HG02943 (cell line): ENCODE measurements around the gene KRT20.
"Not testable (repeated sequence)": the region's sequence is repeated elsewhere in the genome, so short reads cannot be mapped to it uniquely, and the experiment has no call there.

Source experiments
- ATAC-seq: cut with Tn5 transposase; IDR thresholded peaks from one replicate; pipeline ENCODE4 v1.9.1; 2021; ENCODE audit warnings: mild to moderate bottlenecking, low read depth, moderate library complexity; ENCODE audit not compliant: unreplicated experiment

Gene KRT20, protein sequence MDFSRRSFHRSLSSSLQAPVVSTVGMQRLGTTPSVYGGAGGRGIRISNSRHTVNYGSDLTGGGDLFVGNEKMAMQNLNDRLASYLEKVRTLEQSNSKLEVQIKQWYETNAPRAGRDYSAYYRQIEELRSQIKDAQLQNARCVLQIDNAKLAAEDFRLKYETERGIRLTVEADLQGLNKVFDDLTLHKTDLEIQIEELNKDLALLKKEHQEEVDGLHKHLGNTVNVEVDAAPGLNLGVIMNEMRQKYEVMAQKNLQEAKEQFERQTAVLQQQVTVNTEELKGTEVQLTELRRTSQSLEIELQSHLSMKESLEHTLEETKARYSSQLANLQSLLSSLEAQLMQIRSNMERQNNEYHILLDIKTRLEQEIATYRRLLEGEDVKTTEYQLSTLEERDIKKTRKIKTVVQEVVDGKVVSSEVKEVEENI

DNA sequence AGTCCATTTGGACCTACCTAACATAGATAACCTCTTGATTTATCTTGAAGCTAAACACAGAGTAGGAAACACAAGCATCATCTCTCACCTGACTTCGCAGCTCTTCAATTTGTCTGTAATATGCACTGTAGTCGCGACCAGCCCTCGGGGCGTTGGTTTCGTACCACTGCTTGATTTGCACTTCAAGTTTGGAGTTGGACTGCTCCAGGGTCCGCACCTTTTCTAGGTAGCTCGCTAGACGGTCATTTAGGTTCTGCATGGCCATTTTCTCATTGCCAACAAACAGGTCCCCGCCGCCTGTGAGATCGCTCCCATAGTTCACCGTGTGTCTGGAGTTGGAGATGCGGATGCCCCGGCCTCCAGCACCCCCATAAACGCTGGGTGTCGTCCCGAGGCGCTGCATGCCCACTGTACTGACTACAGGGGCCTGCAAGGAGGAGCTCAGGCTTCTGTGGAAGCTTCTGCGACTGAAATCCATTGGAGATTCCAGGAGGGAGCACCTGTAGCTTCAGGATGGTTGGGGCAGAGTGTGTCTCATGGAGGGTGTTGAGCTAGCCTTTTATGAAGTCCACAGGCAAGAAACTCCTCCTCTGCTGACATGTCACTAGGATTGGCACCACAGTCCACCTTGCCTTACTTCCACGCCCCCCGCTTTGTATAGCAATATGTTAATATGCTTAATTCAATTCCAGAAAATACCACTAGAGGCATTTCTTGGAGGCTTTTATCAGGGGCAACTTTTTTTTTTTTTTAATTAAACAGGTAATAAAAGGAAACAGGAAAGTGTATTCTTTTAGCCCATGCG is at the start of gene KRT20:
TSS of gene KRT20 (minus strand) at position 535 of the 805 bp plus-strand sequence. CDS start at position 478, 57 bp downstream.
- no peak for ATAC-seq

DNA sequence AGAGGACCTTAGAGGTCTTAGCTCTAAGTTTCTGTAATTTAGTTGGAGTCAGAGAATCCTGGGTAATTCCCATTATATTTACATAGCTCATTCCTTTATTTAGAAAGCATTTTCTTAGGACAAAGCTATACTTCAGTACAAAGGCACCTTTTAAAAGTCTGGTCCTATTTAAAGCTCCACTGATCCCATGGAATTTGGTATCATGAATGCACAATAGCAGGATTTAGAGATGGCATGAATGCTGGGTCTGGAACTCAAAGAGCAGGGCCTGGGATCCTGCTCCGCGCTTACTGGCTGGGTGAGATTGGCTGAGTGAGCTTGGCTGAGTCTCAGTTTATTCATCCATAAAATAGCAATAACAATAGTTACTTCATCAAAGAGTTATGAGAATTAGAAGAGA is 47.6 kb upstream of the KRT20 start:
- no peak for ATAC-seq

DNA sequence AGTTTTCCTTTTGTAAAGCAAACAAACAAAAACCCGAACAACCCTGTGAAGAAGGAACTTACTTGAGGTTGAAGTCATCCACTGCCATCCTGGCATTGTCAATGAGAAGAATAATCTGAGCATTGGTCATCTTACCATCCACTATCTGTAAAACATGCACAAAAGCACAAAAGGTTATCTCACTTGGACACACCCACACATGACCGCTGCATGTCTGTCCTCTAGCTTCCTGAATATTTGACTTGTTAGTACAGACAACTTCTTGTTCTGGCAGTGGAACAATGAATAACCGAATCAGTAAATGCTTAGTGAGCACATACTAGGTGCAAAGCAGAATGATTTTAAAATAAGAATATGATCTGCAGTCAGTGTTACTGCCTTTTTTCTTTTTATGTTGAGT is 46.3 kb upstream of the KRT20 start:
- no peak for ATAC-seq

DNA sequence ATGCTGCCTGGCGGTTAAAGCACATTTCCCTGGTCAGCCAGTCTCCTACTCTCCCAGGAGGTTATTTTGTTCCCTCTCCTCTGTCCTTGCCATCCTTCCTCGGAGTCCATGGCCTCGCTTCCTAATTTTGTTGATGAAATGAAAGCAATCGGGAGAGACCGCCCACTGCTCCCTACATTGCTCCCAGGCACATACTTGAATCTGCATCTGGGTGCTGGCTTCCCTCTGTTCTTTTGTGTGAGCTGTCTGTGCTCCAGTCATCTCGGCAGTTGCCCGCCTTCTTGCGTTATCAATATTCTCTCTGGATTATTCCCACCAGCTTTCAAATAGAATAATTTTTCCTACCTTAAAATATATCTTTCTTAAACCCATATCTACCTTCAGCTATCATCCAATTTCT is 41.3 kb upstream of the KRT20 start:
- no peak for ATAC-seq

DNA sequence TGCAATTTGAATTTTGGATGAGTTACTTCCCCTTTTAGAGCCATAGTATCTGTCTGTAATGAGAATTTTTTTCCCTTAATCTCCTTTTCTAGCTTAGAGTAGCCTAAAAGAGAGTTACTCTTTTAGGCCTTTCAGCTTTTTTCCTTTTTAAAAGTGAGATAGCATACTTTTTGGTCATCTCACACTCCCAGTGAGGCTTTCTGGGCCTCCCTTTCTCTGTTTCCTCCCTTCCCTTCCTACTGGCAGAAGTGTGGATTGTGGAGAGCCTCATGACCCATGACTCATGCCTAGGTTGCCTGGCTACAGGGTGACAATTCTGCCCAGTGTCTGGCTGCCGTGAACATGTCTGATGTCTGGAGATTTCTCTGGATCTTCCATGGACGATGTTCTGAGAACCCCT is 37.2 kb upstream of the KRT20 start:
- ATAC-seq: no peak

DNA sequence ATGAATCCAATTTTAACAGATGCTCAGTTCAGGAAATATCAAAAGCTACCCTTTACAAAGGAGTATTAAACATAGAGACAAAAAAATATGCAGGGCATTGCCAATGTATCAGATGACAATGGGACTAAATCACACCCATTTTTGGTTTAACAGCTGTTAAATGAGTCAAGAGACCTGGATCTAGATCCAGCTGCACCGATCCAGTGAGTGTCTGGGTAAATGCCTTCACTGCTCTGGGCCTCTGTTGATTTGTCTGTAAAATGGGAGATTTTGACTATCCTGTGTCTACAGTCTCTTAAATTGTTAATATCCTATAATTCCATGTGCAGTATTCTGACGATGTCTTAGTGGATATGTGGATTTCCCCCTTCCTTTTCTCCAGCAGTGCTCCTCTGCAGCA is 36.0 kb upstream of the KRT20 start:
- no peak for ATAC-seq

DNA sequence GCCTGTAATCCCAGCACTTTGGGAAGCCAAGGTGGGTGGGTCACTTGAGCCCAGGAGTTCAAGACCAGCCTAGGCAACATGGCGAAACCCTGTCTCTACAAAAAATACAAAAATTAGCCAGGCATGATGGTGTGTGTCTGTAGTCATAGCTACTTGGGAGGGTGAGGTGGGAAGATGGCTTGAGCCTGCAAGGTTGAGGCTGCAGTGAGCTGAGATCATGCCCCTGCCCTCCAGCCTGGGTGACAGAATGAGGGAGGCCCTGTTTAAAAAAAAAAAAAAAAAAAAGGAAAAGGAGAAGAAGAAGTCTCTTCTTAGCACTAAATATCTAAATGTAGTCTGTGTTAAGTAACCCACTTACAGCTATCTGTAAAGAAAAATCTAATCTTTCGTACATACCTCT is 32.1 kb upstream of the KRT20 start:
- not testable (repeated sequence) for ATAC-seq

DNA sequence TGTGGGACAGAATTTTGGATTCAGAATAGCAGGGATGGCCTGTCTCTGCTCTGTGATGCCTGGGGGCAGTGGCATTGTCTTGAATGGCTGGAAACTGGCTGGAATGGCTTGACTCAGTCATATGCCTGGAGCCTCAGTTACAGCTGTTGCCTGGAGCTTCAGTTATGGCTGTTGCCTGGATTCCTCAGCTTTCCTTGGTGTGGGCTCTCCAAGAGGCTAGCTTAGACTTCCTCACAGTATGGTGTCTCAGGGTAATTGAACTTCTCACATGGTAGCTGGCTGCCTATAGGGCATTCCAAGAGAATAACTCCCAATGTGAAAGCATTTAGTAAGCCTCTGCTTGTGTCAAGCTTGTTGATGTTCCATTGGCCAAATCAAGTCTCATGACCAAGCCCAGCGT is 31.3 kb upstream of the KRT20 start:
- ATAC-seq: no peak

DNA sequence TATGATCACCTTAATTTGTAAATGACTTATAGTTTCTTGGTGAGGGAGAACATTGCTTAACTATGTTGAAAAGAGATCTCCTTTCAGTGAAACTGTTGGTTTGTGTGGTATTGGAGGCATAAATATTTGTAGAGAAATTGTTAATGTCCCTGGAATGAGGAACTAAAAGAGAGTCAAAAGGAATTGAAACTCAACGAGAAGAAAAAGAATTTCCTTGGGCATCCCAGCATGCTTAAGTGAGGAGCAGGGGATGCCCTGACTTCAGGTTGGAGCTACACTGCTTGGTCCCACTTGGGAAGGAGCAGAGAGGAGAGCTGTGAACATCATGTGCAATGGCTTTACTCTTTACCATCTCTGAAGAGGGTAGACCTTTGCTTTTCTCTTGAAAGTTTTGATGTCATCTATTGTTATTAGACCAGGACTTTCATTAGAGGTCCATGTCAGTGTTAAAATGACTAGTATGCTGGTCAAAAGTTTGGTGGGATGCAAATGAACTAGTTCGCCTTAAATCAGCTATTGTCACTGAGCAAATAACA is 30.7 kb upstream of the KRT20 start:
- no peak for ATAC-seq

DNA sequence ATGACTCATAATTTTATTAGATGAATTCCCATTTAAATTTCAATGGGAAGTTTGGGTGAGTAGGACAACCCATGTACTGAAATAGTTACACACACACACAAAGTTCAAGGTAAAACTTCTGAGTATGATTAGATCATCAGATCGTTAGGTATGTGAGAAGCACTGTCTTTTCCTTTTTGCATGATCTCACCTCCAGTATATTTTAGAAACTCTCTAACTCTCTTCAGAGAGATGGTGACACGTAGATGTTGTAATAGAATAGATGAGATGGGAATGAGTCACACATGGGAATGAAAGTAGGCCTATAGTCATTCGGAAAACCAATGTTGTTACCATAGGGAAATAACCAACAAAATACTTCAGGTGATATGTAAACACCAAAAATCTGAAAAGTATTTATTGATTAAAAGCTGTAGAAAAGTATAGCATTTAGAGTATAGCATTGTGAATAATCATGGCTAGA is 30.2 kb upstream of the KRT20 start:
- ATAC-seq: no peak

DNA sequence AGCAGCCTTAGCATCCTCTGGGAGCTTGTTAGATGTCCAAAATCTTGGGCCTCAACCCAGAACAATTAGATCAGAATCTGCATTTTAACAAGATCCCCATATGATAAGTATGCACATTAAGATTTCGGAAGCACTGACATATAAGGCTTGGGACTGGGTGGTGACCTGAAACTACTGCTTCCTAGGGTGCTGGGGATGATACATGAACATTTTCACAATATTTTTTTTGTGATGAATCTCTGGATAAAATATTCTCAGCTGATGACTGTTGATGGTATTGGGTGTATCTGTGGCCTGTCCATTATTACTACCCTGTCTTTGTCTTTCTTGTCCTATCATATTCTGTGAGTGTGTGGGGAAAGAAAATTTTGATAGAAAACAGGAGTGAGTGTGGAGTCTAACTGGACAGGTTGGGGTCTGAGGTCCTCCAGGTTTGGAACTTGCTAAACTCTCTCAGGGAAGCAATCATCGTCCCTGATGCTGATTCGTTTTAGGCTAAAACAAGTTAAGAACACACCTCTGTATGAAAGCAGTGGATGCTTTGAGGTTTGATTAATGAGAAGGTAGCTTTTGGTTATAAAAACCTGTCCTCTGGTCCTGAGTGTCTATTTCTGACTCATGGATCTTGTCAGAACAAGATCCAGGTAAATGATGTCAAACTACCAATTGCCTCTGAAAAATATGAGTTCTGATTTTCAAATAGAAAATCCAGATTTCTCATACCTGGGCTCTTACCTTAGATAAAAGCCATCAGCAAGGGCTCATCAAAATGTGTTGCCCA is 29.2 kb upstream of the KRT20 start:
- no peak for ATAC-seq

DNA sequence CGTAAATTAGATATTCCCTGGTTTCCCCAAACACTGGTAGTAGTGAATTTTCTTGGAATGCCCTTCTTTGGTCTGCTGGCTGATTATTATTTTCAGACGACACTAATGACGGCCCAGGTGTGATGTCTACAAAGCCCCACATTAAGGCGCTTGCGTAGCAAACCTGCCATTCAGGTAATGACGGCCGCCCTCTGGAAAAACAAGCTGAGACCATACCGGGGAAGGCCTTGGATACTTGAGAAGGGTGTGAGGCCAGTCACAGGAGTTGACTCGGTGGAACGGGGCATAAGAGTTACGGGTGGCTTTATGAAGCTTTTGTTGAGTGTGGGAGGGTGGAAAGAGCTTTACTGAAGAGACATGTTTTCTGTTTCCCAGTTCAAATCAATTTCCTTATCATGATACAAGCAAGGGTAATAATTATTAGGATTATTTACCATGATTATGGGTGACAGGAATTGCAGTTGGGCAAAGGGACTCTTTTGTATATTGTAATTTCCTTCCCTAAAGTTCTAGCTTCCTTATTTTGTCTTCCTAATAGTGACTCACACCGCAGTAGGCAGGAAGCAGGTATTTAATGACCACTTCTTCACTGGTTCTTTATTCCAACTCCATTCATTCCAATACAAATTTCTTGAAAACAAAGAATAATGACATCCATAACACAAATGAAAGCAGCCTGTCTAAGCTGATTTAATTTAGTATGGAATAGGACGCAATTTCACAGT is 27.6 kb upstream of the KRT20 start:
- no peak for ATAC-seq

DNA sequence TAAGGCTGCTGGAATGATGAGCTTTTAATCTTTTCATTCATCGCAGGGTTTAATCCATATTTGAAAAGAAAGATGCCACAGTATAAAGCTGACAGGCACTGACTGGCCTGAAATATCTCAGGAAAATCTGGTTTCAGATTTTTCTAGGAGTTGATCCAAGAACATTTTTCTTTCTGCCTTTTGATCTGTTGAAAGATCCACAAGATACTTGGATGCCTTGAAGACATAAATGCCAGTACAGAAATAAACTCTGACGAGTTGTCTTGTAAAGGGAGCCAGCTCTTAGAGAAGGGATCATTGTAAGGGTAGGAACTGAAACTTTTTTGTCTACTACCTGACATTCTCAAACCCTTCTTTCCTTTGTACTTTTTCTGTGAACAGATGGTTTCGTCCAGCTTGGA is 25.4 kb upstream of the KRT20 start:
- ATAC-seq: no peak

DNA sequence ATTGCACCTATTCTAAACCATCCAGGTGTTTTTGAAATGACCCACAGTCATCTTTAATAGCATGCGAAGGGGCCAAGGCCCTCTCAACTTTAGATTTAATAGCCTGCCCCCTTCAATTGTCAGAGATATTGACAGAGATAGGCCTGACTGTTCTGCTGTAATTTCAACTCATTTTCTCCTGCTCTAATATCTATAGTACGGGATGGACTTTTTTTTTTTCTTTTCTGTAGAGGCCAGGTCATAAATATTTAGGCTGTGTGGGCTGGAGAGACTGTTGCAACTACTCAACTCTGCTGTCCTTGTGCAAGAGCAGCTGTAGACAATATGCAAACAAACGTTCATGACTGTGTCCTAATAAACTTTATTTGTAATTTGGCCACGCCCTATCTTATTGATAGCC is 24.7 kb upstream of the KRT20 start:
- no peak for ATAC-seq

DNA sequence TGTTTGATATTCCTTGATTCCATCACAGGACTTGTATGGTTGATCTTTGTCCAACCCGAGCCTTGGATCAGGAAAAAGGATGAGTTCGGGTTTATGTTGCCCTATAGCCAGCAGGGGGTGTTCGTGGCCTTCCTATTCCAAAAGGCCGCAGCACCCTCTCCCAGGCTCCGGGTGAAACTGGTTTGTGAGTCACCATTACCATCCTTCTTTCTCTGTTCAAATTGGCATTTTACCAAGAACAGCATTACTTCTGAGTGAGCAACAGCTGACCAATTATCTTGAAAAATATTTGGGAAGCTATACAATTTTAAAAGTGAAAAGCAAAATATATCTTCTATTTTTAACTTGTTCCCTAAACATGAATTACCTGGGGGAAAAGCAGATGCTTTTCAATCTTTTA is 24.3 kb upstream of the KRT20 start:
- ATAC-seq: no peak

DNA sequence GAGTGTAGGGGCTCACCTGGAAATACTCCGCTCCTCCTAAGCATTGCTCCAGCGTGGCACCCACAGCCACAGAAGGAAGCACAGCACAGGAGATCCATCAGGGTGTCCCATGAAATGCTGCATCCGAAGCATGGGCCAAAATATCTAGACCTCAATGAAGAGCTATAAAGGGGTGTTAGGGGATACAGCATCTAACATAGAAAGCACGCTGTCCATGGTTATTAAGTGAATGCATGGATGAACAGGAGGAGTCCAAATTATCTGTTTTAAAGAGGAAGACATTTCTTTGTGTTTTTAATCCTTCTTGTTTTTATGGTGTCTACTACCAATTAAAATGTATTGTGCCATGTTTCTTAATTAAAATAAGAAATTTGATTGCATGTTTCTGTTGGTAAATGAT is 21.6 kb upstream of the KRT20 start:
- ATAC-seq: no peak

DNA sequence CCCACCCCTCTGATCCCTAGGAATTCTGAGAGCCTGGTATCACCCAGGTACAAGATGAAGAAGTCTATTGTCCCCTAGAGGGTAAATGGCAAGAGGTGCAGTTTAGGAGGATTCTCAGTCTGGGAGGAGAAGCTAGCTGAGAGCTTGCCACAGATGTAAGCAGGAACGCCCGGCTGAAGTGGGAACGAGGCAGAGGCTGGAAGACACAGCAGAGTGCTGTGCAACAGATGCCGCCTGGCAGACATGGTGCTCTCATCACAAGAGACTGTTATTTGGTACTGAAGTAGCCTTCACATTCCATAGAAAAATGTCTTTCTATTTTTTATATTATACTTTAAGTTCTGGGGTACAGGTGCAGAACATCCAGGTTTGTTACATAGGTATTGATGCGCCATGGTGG is 20.3 kb upstream of the KRT20 start:
- no peak for ATAC-seq

DNA sequence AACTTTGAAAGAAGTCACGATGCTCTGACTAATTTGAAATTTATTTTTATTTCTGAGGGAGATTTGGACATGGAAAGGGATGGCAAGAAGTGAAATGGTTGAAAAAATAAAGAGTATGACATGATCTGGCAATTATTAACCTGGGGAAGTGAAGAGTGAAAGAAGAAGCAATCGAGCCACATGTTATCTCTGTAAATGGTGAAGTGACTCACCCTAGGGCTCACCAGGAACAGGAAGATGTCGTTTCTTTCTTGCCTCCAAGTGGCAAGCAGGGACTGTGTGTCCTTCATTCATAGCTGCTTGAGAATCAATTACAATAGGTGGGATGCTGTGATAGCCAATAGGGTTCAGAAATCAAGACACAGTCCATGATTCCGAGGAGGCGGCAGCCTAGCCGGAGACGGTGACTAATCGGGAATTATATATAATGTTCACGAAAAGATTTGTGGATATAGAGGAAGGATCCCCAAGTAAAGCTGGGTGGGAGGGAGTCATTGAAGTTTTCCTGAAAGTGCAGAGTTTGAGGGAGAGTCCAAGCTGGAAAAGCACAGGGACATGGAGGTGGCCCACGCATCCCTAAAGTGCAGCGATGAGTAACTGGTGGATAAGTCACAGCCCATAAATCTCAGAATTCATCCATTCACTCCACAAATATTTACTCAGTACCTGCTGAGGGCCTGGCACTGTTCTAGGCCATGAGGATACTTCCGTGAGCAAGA is 18.2 kb upstream of the KRT20 start:
- no peak for ATAC-seq

DNA sequence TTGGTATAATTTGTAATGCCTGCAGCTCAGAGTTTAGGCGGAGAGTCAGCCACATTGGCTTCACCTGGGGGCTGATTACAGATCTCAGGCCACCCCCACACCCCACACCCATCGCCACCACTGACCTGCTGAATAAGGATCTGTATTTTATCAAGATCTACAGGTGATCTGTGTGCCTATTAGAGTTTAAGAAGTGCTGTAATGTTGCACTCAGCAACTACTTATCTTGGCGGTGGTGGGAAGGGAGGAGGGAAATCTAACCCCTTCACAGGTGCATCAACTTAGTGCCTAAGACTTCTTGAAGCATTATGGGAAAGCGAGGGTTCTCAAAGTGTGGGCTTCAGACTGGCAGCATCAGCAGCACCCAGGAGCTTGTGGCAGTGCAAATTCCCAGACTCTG is 17.5 kb upstream of the KRT20 start:
- ATAC-seq: no peak
